PC-9 (cell line): Measurements from ENCODE around the gene FOXD4L1.
"Not testable (repeated sequence)": the region's sequence is repeated elsewhere in the genome, so short reads cannot be mapped to it uniquely, and the experiment has no call there.

Source experiments
- CTCF ChIP-seq: fragments of 200-600 bp; sonication (generic); conservative IDR thresholded peaks from 2 replicates; pipeline ENCODE4 v1.6.1; 2017; ENCODE audit warnings: mixed run types, antibody characterized with exemption, mild to moderate bottlenecking, moderate library complexity
- EZH2 ChIP-seq: fragments of 200-600 bp; sonication (generic); IDR thresholded peaks from 2 replicates; pipeline ENCODE4 v1.8.0; 2017; ENCODE audit warnings: antibody characterized with exemption, low read depth

- not testable (repeated sequence) for TF ChIP-seq CTCF, EZH2
These were observed 38.1 kb downstream of the FOXD4L1 start for GRCh38 chr2:113536573-113536972.
